ENCODE data around the gene POU2AF1.

POU2AF1 gene

GRCh38 chr11:111387363-111387762 is 8.3 kb upstream of the POU2AF1 start:
- DNase-seq: peak in 17 of 51 donors; percentile 2 to 58 (median 15)

DNA sequence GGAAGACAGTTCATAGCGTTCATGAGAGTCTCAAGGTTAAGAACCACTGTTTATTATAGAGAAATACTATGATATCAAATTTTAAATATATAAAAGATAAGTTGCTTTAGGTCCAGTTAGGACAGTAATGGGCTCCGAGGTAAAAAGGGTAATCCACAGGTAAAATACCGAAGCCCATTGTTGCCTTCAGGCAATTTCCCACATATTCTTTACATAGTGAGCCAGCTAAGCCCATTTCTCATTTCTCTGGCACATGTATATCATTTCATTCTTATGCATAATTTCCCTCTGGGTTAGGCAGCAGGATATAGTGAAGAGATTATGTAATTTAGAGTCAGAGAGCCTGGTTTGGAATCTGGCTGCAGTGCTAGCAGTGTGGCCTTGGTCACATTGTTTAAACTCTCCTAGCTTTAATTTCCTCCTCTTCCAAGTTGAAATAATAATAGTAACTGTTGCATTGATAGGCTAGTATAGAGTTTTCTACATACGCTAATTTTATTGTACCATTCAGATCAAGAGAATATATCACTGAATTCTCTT is 7.6 kb upstream of the POU2AF1 start:
- DNase-seq: no peak

DNA sequence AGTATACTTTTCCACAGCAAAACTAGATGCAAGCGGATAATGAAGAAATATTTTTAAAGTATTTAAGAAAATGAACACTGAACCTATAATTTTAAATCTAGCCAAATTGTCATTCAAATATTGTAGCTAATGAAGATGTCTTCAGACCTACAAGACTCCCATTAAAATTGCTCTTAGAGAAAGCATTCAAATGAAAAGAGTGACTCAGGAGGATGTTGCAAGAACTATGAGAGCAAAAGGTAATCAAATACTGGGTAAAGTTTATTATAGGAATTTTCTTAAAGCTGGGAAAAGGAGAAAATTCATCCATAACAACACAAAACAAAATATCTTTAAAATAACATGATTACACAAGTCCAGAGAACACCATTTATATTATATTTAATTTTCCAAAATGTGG is 5.4 kb upstream of the POU2AF1 start:
- no peak for DNase-seq

DNA sequence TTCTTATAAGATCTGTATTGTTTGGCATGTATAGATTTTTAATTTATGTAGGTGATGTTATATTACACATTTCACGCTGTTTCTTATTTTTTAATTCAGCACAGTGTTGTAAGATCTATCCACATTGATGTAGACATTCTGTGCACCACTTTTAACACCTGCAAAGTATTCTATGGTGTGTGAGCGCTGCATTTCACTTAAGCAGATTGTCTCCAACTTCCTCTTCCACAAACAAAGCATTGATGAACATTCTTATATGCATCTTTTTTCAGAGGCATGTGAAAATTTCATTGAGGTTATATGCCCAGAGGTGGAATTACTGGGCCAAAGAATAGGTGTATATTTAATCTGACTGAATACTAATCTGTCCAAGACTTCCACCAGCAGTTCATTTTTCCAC is 3.4 kb upstream of the POU2AF1 start:
- DNase-seq: no peak

- DNase-seq: no peak
Observed at GRCh38 chr11:111379602-111380136, 594 bp upstream of the POU2AF1 start.

GRCh38 chr11:111378185-111378860 is 752 bp downstream of the POU2AF1 start:
- DNase-seq: no peak

- DNase-seq: no peak
Observed at GRCh38 chr11:111376181-111376871, 2.7 kb downstream of the POU2AF1 start.

DNA sequence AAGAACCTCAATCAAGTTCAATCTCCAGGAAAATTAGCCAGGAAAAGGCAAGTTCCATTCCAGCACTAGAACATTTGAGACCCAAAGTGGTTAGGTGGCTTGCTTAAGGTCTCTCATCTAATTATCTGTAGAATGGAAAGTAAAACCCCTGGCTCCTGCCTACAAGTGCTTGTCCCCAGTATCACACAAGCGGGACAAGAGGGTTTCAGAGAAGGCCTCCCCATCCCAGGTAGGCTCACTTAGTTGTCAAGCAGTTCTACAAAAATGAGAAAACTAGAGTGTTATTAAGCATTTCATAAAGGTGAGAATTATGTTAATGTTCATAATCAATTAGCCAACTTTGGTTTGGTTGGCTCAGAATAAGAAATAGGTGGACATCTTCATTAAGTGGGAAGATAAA is 5.5 kb downstream of the POU2AF1 start:
- no peak for DNase-seq

GRCh38 chr11:111372538-111372937 is 6.5 kb downstream of the POU2AF1 start:
- peak in 3 of 51 donors; percentile 2 to 12 (median 5) for DNase-seq

GRCh38 chr11:111370902-111371578 is 8.0 kb downstream of the POU2AF1 start:
- DNase-seq: no peak

DNA sequence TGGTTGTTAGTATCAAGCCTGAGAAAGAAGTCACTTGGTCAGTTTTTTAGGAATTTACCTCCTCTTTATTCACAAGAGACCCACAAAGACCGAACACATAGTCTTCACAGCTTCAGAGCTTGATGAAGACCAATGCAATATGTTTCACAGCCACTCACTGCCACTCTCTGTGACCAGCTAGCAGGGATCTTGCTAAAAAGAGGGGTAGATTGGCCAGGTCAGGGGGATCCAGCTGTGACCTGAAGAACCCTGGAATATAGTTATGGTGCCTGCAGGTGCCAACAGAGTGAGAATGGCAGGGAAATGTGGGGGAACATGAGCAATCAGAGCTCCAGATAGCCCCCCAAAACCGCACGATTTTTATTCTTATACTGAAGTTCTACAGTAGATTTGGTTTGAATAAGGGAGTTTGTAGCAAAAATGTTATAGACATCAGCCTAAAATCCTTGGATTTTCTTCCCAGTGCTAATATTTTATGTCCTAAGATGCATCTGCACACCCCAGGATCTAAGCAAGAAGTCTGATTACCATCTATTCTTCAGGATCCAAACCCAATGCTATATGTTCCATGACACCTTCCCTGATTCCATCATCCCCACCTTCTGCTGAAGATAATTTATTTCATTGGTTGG is 8.7 kb downstream of the POU2AF1 start:
- no peak for DNase-seq

- no peak for DNase-seq
Observed at GRCh38 chr11:111368285-111368560, 10.9 kb downstream of the POU2AF1 start.

DNA sequence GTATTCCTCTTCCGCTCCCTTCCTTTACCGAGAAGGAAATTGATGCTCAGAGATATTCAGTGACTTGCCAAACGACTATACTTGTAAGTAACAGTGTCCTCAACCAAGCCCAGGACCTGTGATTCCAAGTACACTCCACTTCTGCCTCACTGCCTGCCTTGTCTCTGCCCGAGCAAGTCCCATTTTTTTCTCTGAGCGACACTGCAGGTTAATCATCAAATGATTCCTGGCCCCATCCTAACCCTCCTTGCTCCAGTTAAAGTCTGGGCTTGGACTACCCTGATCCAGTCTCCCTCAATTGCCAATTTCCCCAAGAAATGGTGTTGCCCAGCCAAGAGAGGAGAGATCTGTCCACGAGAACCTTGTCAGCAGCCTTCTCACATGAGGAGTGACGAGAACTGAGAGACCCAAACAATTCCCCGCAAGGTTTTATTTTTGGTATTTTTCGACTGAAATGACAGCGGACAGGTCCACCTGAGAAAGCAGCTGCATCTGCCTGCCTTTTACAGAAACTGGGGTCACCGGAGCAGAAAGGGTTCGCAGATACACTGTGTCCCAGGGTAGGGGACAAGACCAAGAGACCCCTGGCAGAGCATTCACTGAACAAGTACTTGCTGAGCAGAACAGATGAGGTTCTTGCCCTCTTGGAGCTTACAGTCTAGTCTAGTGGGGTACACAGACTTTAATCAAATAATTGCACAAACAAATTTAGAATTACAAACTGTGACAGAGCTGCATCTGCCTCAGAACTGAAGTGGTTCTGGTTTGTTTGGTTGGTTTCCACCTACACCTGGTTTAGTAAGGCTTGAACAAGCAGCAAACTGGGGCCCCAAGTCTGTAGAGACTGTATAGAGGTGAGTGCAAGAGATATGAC is 11.4 kb downstream of the POU2AF1 start:
- DNase-seq: no peak

GRCh38 chr11:111366560-111367410 is 12.3 kb downstream of the POU2AF1 start:
- DNase-seq: no peak

DNA sequence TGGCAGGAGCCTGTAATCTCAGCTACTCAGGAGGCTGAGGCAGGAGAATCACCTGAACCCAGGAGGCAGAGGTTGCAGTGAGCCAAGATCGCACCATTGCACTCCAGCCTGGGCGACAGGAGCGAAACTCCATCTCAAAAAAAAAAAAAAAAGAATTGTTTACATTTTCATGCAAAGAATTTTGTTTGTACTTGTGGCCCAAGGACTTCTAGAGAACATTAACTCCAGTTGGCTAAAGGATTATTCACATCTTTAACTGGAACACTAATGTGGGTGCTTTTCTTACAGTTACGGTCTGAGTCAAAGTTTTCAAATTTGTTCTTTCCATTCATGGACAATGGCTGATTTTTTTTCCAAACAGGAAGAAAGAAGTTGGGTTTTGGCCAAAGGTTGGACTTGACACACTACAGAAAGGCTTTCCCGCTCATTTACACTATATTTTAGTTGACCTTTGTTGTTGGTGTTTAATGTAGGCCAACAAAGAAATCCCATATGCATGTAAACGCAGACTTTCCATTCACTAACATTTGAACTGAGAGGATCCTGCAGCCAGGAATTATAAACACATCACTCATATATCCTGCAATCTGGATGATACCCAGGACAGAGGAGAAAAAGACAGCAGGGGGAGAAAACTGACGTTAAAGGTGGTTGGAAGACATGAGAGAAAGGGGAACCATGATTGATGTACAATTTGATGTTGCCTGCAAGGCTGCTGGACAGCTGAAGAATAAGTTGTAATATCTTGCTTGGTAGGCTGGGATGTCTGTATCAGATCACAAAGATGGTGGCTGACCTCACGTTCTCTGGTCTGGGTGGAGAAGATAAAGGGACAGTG is 13.1 kb downstream of the POU2AF1 start:
- DNase-seq: no peak

GRCh38 chr11:111364503-111364902 is 14.6 kb downstream of the POU2AF1 start:
- DNase-seq: no peak

DNA sequence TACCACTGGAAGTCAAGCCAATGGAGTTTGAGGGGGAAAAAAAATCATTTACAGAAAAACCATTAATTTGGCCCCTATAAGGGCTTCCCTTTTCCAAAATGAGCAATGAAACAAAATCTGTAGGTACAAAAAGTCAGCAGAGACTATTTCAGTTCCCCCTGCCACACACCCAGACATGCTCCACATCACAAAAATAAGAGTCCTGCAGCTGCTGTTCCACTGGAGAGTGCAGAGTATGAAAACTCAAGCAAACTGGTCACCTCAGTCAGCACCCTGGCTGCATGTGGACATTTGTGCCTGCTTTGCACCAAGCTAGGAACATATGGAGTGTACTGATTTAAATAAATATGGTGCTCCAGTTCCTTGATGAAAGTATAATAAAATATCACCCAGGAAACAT is 15.1 kb downstream of the POU2AF1 start:
- no peak for DNase-seq

DNA sequence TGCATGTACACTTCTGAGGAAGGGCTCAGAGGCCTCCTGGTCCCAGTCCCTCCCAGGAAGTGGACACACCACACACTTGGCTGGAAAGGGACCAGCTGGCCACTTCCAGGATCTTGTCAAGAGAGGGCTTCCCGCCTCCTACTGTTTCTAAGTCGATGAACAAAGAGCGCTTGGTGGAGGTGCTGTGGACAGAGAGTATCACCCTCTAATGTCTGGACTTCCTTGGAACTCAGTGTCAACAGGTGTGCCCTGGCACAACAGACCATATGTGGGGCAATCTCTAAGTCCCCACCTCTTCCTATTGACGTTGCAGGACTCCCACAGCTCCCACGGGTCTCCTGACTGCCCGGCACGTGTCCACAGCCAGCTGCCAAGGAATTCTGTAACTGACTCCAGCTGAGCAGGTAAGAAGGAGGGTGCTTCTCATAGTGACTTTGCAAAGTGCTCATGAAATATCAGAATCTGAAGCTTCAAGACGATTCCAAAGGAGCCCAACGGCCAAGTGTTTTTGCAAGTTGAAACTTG is 16.1 kb downstream of the POU2AF1 start:
- no peak for DNase-seq

- DNase-seq: no peak
Observed at GRCh38 chr11:111361874-111362273, 17.2 kb downstream of the POU2AF1 start.
